HG03469 (cell line): ENCODE measurements around the gene RTKN2.
"Not testable (repeated sequence)": the region's sequence is repeated elsewhere in the genome, so short reads cannot be mapped to it uniquely, and the experiment has no call there.

Experiments
- ATAC-seq: cut with Tn5 transposase; IDR thresholded peaks from one replicate; pipeline ENCODE4 v1.9.1; 2021; ENCODE audit warnings: mild to moderate bottlenecking, moderate library complexity, moderate number of reproducible peaks; ENCODE audit not compliant: unreplicated experiment

RTKN2 gene, protein sequence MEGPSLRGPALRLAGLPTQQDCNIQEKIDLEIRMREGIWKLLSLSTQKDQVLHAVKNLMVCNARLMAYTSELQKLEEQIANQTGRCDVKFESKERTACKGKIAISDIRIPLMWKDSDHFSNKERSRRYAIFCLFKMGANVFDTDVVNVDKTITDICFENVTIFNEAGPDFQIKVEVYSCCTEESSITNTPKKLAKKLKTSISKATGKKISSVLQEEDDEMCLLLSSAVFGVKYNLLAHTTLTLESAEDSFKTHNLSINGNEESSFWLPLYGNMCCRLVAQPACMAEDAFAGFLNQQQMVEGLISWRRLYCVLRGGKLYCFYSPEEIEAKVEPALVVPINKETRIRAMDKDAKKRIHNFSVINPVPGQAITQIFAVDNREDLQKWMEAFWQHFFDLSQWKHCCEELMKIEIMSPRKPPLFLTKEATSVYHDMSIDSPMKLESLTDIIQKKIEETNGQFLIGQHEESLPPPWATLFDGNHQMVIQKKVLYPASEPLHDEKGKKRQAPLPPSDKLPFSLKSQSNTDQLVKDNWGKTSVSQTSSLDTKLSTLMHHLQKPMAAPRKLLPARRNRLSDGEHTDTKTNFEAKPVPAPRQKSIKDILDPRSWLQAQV

DNA sequence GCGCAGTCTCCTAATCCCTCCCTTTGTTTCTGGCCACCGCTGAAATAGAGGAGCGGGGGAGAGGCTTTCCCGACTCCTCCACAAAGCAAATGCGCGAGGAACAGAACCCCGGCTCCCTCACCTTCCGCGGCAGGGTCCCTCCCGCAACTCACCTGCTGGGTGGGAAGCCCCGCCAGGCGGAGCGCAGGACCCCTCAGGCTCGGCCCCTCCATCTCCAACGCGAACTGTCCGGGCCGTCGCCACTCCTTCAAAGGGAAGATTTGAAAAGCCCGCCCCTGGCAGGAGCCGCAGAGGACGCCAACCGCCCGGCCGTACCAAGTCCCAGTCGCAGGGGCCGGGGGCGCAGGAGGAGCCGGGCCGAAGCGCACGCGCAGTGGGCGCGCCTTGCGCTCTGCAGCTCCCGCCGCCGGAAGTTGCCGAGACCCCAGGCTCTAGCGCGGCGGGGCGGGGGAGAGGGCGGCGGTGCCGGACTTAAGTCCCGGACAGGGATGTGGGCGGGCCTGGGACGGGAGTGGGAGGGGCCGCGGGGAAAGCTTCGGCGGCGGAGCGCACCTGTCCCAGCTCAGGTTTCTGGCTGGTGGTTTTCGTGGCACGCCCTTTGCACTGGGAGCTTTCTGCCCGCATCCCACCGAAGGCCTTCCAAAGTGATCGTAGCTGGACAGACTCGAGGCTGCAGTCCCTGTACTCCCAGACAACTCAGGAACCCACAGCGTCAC lies at the start of gene RTKN2:
RTKN2 (minus strand) TSS at position 446 of the 716 bp plus-strand sequence; CDS start at position 212, 234 bp downstream.
- ATAC-seq, result no peak

DNA sequence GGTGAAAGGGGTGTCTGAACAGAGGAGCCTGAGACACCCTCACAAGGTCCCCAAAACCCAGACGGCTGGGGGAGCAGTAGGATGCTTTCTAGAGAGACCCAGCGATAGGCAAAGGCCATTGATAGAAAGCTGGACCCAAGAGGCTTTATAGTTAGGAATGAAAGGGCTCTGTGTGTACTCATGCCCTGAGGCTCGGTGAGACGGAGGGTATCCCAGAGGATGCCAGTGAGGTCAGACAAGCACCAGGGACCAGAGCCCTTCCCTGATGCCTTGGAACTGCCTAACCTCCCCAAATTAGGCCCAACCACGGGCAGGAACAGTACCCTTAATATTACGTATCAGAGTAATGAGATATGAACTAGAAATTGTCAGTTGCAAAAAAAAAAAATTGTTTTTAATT lies 48.6 kb upstream of the RTKN2 start:
- no peak for ATAC-seq

DNA sequence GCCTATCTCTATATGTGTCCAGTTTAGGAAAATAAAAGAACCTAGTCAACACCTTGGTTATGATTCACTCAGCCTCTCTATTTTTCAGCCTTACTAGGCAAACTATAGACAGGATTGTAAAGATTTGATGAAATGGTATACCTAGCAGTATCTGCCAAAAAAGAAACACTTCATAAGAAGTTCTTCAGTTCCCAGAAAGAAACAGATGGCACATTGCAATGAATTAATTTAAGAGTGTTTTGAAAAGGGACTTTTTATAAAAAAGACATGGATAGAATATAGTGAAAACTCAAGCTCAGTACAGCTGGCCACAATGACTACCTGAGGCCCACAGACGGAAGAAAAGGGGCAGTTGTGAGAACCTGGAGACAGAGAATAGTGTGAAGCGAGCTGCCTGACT lies 40.6 kb upstream of the RTKN2 start:
- ATAC-seq, result no peak

DNA sequence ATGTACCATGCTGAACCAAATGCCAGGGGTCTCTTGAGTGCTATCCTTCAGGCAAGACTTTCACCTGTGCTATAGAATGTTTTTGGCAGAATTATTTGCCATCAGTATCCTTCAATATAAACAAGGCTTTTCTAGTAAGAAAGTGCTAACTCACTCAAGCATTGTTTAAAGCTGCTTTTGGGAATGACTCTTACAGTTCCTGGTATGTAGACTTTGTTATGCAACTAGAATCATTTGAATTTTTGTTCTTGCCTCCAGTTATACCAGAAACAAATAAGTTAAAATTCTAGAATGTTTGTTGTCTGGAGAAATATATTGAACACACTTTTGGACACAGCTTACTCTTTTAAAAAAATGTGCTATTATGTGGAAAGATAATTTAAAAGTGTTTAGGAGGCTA lies 39.5 kb upstream of the RTKN2 start:
- ATAC-seq, result no peak

DNA sequence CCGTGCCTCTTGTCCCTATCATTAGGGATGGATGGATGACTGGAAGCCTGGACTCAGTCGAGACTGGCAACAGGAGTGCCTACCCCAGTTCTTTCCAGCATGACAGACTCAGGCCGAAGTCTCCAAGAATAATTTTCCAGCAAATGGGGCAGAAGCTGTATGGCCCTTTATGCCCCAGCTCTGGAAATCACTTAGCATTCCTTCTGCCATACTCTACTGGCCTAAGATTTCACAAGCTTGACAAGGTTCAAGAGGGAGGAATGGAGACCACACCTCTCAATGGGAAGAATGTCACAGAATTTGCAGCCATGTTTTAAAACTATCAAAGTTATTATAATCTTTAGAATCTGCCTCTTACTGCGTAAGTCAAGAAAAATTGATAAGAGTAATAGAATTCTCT lies 39.0 kb upstream of the RTKN2 start:
- no peak for ATAC-seq

DNA sequence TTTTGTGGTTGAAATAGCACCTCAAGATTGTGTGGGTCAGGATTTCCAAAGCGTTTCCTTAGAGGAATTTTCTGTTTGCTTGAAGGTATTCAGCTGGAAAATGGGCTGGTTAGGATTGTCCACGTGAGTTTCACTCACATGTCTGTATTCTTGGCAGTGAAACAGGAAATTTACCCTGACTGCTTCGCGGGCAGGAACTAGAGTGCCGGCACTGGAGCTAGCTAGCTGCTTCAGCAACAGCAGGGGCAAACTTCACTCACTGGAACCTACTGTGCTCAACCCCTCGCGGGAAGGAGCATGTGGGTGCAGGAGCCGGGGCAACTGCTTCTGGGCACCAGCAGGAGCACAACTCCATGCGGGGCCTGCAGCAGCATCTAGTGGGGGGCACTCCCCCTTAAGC lies 38.0 kb upstream of the RTKN2 start:
- ATAC-seq, result no peak

DNA sequence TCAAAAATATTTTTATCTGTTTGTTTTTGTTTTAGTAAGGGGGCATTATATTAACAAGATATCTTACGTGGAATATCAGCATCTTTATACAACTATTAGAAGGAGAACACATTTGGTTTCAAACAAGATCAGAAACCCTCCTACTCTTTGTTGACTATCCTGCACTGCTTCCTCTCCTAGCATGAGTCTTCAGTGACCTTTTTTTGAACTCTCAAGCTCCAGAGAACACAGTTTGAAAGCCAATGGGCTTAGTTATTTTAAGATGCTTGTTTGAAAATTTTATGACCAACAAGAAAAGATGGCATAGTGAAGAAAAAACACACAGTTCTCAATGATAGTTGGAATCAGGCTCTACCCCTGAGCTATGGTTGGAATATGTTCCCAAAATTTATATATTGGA lies 37.2 kb upstream of the RTKN2 start:
- no peak for ATAC-seq

DNA sequence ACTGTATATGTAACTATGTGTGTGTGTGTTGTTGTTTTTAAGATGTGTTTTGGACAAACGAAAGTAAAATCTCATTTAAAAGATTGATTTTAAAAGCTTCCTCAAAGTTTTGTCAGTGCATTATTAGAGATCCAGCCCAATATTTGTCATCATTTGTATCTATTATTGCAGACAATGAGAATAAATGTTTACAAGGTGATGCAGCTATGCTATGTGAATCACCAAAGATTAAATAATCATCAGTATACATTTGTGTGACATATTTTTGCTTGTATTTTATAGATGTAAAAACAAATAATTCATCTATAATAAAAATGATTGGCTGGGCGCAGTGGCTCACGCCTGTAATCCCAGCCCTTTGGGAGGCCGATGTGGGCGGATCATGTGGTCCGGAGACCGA lies 35.3 kb upstream of the RTKN2 start:
- ATAC-seq, result no peak

DNA sequence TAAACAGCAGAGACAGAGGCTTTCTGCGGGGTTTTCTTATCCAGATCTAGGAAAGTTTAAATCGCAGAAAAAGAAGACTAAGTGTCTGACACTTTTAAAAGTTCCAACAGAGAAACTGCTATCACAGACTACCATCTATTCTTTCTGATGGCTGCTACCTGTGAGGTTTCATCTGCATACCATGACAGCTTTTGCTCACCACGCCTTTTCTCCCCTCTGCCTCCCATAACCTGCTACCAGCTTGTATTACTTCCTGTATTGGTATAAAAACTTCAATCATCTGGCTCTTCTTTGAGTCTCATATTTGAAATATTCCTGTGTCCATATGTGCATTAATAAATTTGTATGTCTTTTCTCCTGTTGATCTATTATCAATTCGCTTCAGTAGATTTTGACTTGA lies 34.1 kb upstream of the RTKN2 start:
- ATAC-seq, result no peak

DNA sequence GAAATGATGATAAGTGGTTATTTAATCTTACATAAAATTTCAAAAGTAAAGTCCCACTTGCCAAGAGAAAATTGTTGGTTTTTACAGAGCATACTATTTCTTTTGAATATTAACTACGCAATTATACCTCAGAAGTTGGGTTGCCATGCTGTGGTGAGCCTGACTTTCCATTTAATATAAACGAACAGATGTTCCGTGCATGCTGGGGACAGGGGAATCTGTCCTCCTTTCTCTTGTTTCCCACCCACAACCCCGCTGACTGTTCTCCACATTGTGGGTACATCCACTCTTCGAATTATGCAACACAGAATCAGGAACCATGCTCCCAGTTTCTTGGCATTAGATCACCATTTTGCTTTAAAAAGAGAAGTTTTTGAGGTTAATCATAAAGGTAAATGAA lies 29.2 kb upstream of the RTKN2 start:
- ATAC-seq, result no peak

DNA sequence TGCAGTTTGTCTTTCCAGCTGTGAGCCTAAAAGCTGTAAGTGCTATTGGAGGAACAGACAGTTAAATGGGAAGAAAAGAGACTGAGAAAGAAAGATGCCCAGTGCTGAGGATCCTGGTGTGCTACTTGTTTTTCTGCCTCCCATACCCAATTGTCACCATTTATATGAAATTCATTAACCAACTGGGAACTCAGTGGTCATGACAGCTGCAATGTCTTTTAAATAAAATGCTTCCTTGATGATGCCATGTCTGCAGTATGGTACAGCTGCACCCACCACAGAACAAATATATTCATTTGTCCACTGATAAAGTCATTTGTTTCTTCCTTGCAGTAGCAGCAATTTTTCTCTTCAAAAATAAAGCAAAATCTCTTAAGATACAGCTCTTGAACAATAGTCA lies 15.6 kb upstream of the RTKN2 start:
- ATAC-seq, result no peak

DNA sequence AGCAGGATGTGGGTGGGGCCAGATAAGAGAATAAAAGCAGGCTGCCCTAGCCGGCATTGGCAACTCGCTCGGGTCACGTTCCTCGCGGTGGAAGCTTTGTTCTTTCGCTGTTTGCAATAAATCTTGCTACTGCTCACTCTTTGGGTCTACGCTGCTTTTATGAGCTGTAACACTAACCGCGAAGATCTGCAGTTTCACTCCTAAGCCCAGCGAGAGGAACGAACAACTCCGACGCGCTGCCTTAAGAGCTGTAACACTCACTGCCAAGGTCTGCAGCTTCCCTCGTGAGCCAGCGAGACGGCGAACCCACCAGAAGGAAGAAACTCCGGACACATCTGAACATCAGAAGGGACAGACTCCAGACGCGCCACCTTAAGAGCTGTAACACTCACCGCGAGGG lies 12.7 kb upstream of the RTKN2 start:
- ATAC-seq, result not testable (repeated sequence)

DNA sequence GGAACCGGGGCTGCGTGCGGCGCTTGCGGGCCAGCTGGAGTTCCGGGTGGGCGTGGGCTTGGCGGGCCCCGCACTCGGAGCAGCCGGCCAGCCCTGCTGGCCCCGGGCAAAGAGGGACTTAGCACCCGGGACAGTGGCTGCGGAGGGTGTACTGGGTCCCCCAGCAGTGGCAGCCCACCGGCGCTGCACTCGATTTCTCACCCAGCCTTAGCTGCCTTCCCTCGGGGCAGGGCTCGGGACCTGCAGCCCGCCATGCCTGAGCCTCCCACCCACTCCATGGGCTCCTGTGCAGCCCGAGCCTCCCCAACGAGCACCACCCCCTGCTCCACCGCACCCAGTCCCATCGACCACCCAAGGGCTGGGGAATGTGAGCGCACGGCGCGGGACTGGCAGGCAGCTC lies 11.7 kb upstream of the RTKN2 start:
- not testable (repeated sequence) for ATAC-seq

DNA sequence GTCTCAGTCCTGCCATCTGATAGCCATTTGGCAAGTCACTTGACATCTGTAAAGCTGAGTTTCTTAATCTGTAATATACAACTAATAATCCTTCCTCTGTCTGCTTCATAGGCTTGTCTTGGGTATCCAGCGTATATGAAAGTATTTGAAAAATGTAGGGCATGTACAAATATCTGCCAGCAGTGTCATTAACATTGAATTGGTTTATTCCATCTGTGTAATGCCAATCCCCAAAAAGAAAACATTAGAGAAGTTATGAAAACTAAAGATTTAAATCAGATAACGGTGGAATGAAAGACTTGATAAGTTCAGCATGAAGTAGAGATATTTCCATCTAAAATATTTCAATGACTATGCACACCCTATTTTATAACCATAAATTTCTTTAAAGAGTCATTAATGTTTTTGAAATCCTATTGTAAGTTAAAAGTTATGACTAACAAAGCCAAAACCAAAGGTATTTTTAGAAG lies 9.8 kb upstream of the RTKN2 start:
- ATAC-seq, result no peak

DNA sequence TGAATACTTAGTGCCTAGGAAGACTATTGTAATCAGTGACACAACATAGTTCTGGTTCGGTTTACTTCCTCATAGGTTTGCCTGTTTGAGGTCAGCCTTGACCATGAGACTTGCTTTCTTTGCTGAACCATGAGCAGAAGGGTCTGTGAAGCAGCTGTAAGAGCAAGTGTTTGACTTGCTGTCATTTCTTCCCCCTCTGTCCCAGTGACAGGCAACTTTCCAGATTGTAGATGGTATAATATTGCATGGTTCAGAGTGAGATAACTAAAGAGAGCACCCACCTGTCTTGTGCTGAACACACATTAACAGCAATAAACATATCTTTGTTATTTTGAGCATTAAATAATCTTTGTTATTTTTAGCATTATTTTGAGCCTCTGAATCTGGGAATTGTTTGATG lies 9.3 kb upstream of the RTKN2 start:
- ATAC-seq, result no peak

DNA sequence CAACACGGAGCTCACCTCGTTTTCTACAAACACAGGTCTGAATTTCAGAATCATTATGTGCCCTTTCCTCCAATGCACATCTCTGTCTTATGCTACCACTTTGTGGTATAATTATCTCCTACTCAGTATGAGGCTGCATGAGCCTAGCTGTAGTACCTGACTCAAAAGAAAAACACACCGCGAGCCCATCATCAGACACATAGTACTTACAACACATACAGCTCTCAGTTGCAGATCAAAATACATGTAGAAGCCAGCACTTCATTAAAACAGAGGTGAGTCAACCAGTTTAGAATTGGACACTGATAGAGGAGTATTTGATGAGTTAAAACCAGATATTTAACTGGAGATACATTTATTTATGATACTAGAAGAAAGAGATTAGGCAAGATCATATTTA lies 1.4 kb upstream of the RTKN2 start:
- no peak for ATAC-seq

DNA sequence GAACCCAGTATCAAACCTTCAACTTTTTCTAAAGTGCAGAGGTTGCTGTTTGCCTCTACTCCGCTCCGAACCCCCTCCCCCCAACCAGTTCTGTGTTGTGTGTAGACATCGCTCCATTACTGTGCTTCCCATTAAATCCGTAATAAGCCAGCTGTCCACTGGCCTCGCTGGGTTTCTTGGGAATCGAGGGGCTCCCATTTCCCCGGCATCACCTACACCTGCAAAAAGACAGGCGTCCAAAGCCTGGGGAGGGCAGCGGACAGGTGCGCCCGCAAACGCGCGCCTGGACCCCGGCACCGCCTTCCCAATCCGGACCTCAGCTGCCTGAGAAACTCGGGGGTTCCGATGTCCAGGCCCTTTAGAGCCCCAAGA lies 631 bp downstream of the RTKN2 start:
- ATAC-seq, result no peak

DNA sequence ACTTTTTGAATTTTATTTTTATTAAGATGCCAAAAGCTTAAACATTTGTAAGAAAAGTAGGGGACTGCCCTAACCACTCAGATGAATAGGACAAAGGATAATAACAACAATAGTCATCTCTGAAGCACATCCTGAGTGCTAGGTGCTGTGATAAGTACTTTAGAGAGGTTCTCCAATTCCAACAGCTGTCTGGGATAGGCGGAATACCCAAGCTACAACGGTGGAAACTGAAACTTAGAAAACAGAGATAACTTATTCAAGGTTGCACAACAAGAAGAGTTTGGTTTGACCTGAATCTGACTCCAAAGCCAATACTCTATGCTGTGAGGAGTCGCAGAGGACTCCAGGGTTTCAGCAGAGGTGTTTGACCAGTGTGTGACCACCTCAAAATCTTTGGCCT lies 2.0 kb downstream of the RTKN2 start:
- ATAC-seq, result no peak

DNA sequence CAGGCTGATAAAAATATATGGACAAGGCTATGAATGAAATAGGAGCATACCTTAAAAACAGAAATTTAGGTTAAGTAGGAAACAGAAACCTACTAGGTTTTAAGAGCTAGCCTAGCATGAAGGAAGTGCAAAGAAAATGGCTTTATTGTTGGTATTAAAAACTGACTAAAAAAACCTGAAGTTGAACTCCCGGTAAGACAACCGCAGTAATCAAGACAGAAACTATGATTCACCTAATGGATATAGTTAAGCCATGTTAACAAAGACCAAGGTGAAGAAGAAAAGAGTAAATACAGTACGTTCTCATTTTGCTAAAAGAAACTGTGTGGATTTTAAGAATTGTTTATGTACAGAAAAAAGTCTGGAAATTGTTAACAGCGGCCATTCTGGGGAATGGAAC lies 2.5 kb downstream of the RTKN2 start:
- no peak for ATAC-seq

DNA sequence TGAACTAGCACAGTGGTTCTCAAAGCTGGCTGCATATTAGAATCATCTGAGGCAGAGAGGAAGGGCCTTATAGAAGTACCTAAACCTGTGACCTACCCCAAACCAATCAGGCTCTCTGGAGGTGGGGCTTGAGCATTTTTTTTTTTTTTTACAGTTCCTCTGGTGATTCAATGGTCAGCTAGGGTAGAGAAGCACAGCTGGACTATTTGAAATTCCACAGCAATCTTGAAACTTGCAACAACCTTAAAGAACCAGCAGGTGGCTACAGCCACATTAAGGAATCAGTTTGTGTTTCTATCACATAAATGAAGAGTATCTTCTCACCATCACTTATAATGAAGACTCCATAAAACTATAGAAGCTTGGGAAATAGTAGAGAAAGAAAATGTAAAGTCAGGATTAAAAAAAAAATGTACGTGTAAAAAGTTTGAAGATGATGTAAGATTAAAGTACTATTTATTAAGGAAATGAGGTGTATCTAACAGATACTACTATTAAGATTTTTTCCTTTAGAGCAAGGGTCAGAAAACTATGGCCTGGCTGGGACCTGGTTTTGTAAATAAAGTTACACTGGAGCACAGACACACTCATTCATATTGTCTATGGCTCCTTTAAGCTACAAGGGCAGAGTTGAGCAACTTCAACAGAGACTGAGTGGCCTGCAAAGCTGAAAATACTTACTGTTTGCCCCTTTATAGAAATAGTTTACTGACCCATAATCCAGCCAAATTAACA lies 3.8 kb downstream of the RTKN2 start:
- peak; percentile 53 for ATAC-seq

DNA sequence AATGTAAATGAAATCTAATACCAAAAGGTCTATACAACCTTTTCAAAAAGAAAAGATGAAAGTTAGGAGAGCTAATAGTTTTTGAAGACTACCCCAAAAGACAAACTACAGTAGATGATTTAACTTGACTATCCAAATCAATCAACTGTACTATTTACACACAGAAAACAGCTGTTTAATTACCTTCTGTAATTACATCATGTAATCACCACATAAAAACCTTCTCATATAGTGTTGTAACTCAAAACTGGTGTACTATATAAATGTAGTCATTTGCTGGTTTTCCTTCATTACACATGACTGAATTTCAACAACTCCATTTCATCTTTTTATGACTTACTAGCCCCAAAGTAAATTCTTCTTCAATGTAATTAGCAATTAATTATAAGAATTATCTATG lies 4.5 kb downstream of the RTKN2 start:
- ATAC-seq, result no peak
